Astrocyte (in vitro differentiated cells and primary cell): ENCODE data around the gene PTPRE.

Experiments used
- CTCF ChIP-seq: IDR thresholded peaks from 2 replicates; pipeline ENCODE4 v1.5.1; 2011; ENCODE audit warnings: low read depth, mild to moderate bottlenecking, inconsistent platforms, low read length, moderate library complexity; ENCODE audit not compliant: insufficient read depth
- EZH2 ChIP-seq: IDR thresholded peaks from 2 replicates; pipeline ENCODE4 v1.6.1; 2012; ENCODE audit warnings: mild to moderate bottlenecking, low read length, inconsistent platforms; ENCODE audit not compliant: insufficient read depth

- TF ChIP-seq CTCF (no peak), EZH2 (no peak)
Measured at GRCh38 chr10:127964621-127965020, 57.7 kb downstream of the PTPRE start.
